HEK293 (cell line): ENCODE measurements around the gene CPXM2.

Experiments
- CTCF ChIA-PET: fragments of 350-600 bp; formaldehyde crosslinking; extraction: SDS; loops from one replicate; lab custom pipeline; 2021; ENCODE audit warnings: antibody characterized with exemption; lab: Yijun Ruan, JAX
- POLR2A ChIA-PET: fragments of 300-600 bp; formaldehyde crosslinking; extraction: SDS; loops from one replicate; lab custom pipeline; 2020; ENCODE audit warnings: antibody characterized with exemption, inconsistent platforms; lab: Yijun Ruan, JAX
- H3K27ac ChIP-seq: fragments of 200-500 bp; sonication (Bioruptor generic); 2 replicates; pipeline ENCODE4 v1.5.1; 2014; ENCODE audit warnings: low read depth, low read length, control low read depth, inconsistent platforms; ENCODE audit errors: extremely low read depth
- H3K36me3 ChIP-seq, 2 experiments: fragments of 200-500 bp in 1 of 2; sonication (Bioruptor generic) in 1 of 2; 1 replicate in 1 of 2; 2 replicates in 1 of 2; pipeline ENCODE4 v1.5.1; 2014 to 2017; ENCODE audit warnings: inconsistent platforms in 2 of 2, low read length in 2 of 2; ENCODE audit not compliant: control insufficient read depth in 2 of 2, insufficient read depth in 1 of 2
- H3K4me1 ChIP-seq: fragments of 200-500 bp; sonication (Bioruptor generic); 2 replicates; pipeline ENCODE4 v1.5.1; 2014; ENCODE audit warnings: mild to moderate bottlenecking, low read length, inconsistent platforms; ENCODE audit not compliant: control insufficient read depth, insufficient read depth
- H3K4me3 ChIP-seq: 2 replicates; pipeline ENCODE4 v1.5.1; 2011; ENCODE audit warnings: low read depth, mild to moderate bottlenecking, control low read depth, low read length, moderate library complexity
- H3K9me3 ChIP-seq: fragments of 200-500 bp; sonication (Bioruptor generic); 2 replicates; pipeline ENCODE4 v1.5.1; 2014; ENCODE audit warnings: low read depth, low read length, inconsistent platforms; ENCODE audit not compliant: control insufficient read depth, insufficient read depth
- BCL11A ChIP-seq: fragments of 450-650 bp; formaldehyde crosslinking; IDR thresholded peaks from 2 replicates; pipeline ENCODE4 v1.5.1; 2016; ENCODE audit warnings: low read depth, missing biosample characterization, missing genetic modification characterization
- BCL11B ChIP-seq: fragments of 450-650 bp; formaldehyde crosslinking; IDR thresholded peaks from 2 replicates; pipeline ENCODE4 v1.5.1; 2016; ENCODE audit warnings: low read depth, missing biosample characterization, missing genetic modification characterization
- GLI2 ChIP-seq: fragments of 450-650 bp; formaldehyde crosslinking; IDR thresholded peaks from 2 replicates; pipeline ENCODE4; 2017; ENCODE audit warnings: missing biosample characterization, missing genetic modification characterization, low read depth, borderline replicate concordance
- GLIS1 ChIP-seq: fragments of 450-650 bp; formaldehyde crosslinking; IDR thresholded peaks from 2 replicates; pipeline ENCODE4 v1.5.1; 2016; ENCODE audit warnings: missing biosample characterization, missing genetic modification characterization
- KLF7 ChIP-seq: fragments of 450-650 bp; formaldehyde crosslinking; IDR thresholded peaks from 2 replicates; pipeline ENCODE4 v1.5.1; 2016; ENCODE audit warnings: missing biosample characterization, missing genetic modification characterization, borderline replicate concordance
- MEIS1 ChIP-seq: sonication (generic); formaldehyde crosslinking; IDR thresholded peaks from 2 replicates; pipeline ENCODE4 v1.8.1; 2022; ENCODE audit warnings: missing genetic modification reagents, mild to moderate bottlenecking, borderline replicate concordance
- REST ChIP-seq: fragments of 450-650 bp; formaldehyde crosslinking; IDR thresholded peaks from 2 replicates; pipeline ENCODE4 v1.5.1; 2016; ENCODE audit warnings: missing biosample characterization, missing genetic modification characterization
- SCRT1 ChIP-seq: fragments of 450-650 bp; formaldehyde crosslinking; IDR thresholded peaks from 2 replicates; pipeline ENCODE4 v1.5.1; 2016; ENCODE audit warnings: missing biosample characterization, missing genetic modification characterization, borderline replicate concordance
- TRIM28 ChIP-seq: IDR thresholded peaks from 2 replicates; pipeline ENCODE4 v1.6.1; 2011; ENCODE audit warnings: low read length, control low read depth, borderline replicate concordance
- ZBTB21 ChIP-seq: fragments of 450-650 bp; formaldehyde crosslinking; IDR thresholded peaks from 2 replicates; pipeline ENCODE4 v1.5.1; 2017; ENCODE audit warnings: missing biosample characterization, missing genetic modification characterization
- ZIC2 ChIP-seq: fragments of 450-650 bp; formaldehyde crosslinking; IDR thresholded peaks from 2 replicates; pipeline ENCODE4 v1.5.1; 2016; ENCODE audit warnings: missing biosample characterization, missing genetic modification characterization
- ZNF114 ChIP-seq: fragments of 450-650 bp; formaldehyde crosslinking; IDR thresholded peaks from 2 replicates; pipeline ENCODE4 v1.5.0; 2017; ENCODE audit warnings: missing biosample characterization, missing genetic modification characterization
- ZNF155 ChIP-seq: fragments of 450-650 bp; formaldehyde crosslinking; IDR thresholded peaks from 2 replicates; pipeline ENCODE4 v1.5.1; 2016; ENCODE audit warnings: missing biosample characterization, missing genetic modification characterization
- ZNF19 ChIP-seq: fragments of 450-650 bp; formaldehyde crosslinking; IDR thresholded peaks from 2 replicates; pipeline ENCODE4; 2016; ENCODE audit warnings: missing biosample characterization, missing genetic modification characterization, low read depth
- ZNF2 ChIP-seq: fragments of 450-650 bp; formaldehyde crosslinking; IDR thresholded peaks from 2 replicates; pipeline ENCODE4 v1.5.1; 2016; ENCODE audit warnings: missing biosample characterization, missing genetic modification characterization
- ZNF221 ChIP-seq: fragments of 450-650 bp; formaldehyde crosslinking; IDR thresholded peaks from 2 replicates; pipeline ENCODE4 v1.5.1; 2017; ENCODE audit warnings: missing biosample characterization, missing genetic modification characterization, borderline replicate concordance
- ZNF274 ChIP-seq, 2 experiments: fragments of 200-500 bp in 1 of 2; fragments of 450-650 bp in 1 of 2; sonication (Bioruptor generic) in 1 of 2; formaldehyde crosslinking in 1 of 2; IDR thresholded peaks; 2 replicates each; pipeline versions ENCODE4 v1.5.1 to v1.6.1; 2014 to 2016; ENCODE audit warnings: borderline replicate concordance in 1 of 2, inconsistent platforms in 1 of 2, low read length in 1 of 2, missing biosample characterization in 1 of 2, missing genetic modification characterization in 1 of 2
- ZNF518A ChIP-seq: fragments of 450-650 bp; formaldehyde crosslinking; conservative IDR thresholded peaks from 2 replicates; pipeline ENCODE4 v1.5.1; 2016; ENCODE audit warnings: low read depth, missing biosample characterization, missing genetic modification characterization
- ZNF677 ChIP-seq: fragments of 450-650 bp; IDR thresholded peaks from 2 replicates; pipeline ENCODE4 v1.5.0; 2018; ENCODE audit warnings: missing biosample characterization, mild to moderate bottlenecking, missing genetic modification characterization, moderate library complexity
- ZNF837 ChIP-seq: fragments of 450-650 bp; formaldehyde crosslinking; IDR thresholded peaks from 2 replicates; pipeline ENCODE4 v1.5.1; 2016; ENCODE audit warnings: missing biosample characterization, missing genetic modification characterization
- ZNF843 ChIP-seq: fragments of 450-650 bp; formaldehyde crosslinking; IDR thresholded peaks from 2 replicates; pipeline ENCODE4 v1.5.1; 2016; ENCODE audit warnings: missing biosample characterization, missing genetic modification characterization
- TF ChIP-seq, protein P1 (sequence below): fragments of 450-650 bp; formaldehyde crosslinking; IDR thresholded peaks from 2 replicates; pipeline ENCODE4 v1.5.1; 2016; ENCODE audit warnings: missing biosample characterization, missing genetic modification characterization, low read depth

CPXM2 gene

GRCh38 chr10:123751342-123752134 lies 140.1 kb downstream of the CPXM2 start:
- POLR2A ChIA-PET = no interaction called here

DNA sequence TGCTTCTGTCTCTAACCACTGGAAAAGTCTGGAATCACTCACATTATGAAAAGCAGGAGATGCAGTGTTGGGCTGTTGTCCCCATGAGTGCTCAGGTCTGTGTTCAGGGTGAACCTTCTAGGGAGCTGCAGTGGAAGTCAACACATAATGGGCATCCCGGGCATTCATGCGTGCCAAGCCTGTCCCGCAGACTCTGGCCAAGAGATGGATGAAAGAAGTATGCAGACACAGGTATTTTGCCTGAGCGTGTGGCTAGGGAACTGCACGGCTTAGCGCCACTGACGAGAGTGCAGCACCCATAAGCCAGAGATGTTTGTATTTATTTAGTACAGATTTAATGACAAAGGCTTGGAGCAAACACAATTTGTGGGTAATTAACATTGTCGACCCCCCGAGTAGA lies 140.7 kb downstream of the CPXM2 start:
- H3K9me3 ChIP-seq = no peaks in the 10 kb centered on the region
- no peaks in the 10 kb centered on the region for H3K36me3 ChIP-seq
- H3K4me3 ChIP-seq = no peak overlapping the region
- CTCF ChIA-PET = no interaction called here
- POLR2A ChIA-PET = no interaction called here
- no peak overlapping the region for H3K27ac ChIP-seq
- H3K4me1 ChIP-seq = no peaks in the 10 kb centered on the region
- TF ChIP-seq SCRT1 (tag by site-specific recombination) = no peak
- TF ChIP-seq GLI2 (tag by site-specific recombination) = no peak
- no peak for TF ChIP-seq ZIC2 (tag by site-specific recombination)
- no peak for TF ChIP-seq ZNF837 (tag by site-specific recombination)
- no peak for TF ChIP-seq ZNF155 (tag by site-specific recombination)
- no peak for TF ChIP-seq ZBTB21 (tag by site-specific recombination)
- no peak for TF ChIP-seq ZNF19 (tag by site-specific recombination)
- no peak for TF ChIP-seq ZNF274 (IDR thresholded peaks at IDR 0.05; ENCODE audit: low read length)
- no peak for TF ChIP-seq ZNF274 (tag by site-specific recombination; IDR thresholded peaks at IDR 0.05; ENCODE audit: borderline replicate concordance)
- no peak for TF ChIP-seq BCL11B (tag by site-specific recombination)
- no peak for TF ChIP-seq ZNF221 (tag by site-specific recombination)
- no peak for TF ChIP-seq ZNF518A (tag by site-specific recombination)
- TF ChIP-seq, protein P1, sequence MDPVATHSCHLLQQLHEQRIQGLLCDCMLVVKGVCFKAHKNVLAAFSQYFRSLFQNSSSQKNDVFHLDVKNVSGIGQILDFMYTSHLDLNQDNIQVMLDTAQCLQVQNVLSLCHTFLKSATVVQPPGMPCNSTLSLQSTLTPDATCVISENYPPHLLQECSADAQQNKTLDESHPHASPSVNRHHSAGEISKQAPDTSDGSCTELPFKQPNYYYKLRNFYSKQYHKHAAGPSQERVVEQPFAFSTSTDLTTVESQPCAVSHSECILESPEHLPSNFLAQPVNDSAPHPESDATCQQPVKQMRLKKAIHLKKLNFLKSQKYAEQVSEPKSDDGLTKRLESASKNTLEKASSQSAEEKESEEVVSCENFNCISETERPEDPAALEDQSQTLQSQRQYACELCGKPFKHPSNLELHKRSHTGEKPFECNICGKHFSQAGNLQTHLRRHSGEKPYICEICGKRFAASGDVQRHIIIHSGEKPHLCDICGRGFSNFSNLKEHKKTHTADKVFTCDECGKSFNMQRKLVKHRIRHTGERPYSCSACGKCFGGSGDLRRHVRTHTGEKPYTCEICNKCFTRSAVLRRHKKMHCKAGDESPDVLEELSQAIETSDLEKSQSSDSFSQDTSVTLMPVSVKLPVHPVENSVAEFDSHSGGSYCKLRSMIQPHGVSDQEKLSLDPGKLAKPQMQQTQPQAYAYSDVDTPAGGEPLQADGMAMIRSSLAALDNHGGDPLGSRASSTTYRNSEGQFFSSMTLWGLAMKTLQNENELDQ (tag by site-specific recombination) = no peak

More at GRCh38 chr10:123751342-123752134, 140.1 kb downstream of the CPXM2 start:
- CTCF ChIA-PET = no interaction called here
- Histone ChIP-seq H3K9me3 (no peaks in the 10 kb centered on the region), H3K4me3 (no peak overlapping the region), H3K27ac (no peak overlapping the region), H3K36me3 (no peaks in the 10 kb centered on the region), H3K4me1 (no peaks in the 10 kb centered on the region)
- TF ChIP-seq ZNF677 (no peak), GLIS1 (tag by site-specific recombination) (no peak), REST (tag by site-specific recombination) (no peak), KLF7 (tag by site-specific recombination) (no peak), ZNF843 (tag by site-specific recombination) (no peak), MEIS1 (CRISPR knock-in tag) (no peak), TRIM28 (no peak), BCL11A (no peak), ZNF114 (tag by site-specific recombination) (no peak), ZNF2 (no peak)
- TF ChIP-seq, all 188 proteins: peak for 0
